NCI-H2029 (cell line): Measurements from ENCODE around the gene RFNG.
"Not testable (repeated sequence)": the region's sequence is repeated elsewhere in the genome, so short reads cannot be mapped to it uniquely, and the experiment has no call there.

Experiments
- DNase-seq: peaks from one replicate; lab custom pipeline; 2025; lab: John Stamatoyannopoulos, UW

The RFNG gene

DNA sequence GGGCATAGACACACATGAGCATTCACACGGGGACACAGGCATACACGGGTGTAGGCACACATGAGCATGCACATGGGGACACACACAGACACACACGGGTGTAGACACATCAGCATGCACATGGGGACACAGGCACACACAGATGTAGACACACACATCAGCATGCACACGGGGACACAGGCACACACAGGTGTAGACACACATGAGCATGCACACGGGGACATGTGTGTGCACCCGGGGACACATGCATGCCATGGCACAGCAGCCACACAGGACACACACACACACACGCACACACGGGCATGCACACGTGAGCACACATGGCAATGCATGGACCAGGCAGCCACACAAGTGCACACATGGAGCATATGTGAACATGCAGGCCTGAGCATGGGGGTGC is 9.0 kb downstream of the RFNG start:
- DNase-seq, result no peak

DNA sequence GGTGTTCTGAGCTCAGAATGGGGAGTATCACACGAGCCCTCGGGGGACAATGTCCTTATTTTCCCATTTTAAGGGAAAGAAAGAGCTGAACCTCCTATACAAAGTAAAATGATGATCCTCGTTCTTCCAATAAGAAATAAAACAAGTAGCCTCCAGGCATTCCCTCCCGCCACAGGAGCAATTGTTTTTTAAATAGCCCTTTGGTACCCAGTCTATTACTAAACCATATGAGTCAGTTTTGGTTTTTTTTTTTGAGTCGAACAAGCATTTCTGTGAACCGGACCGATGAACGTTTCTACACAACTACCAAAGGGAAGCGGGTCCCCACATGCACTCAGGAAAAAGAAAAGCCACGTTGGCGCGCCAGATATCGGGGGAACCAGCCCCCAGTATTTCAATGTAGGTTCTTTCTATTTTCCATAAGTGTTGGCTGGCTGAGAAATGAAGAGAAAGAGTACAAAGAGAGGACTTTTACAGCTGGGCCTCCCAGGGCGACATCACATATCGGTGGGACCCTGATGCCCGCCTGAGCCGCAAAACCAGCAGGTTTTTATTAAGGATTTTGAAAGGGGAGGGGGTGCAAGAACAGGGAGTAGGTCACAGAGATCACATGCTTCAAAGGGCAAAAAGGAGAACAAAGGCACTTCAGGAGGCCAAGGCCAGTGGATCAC is 10.3 kb downstream of the RFNG start:
- no peak for DNase-seq

DNA sequence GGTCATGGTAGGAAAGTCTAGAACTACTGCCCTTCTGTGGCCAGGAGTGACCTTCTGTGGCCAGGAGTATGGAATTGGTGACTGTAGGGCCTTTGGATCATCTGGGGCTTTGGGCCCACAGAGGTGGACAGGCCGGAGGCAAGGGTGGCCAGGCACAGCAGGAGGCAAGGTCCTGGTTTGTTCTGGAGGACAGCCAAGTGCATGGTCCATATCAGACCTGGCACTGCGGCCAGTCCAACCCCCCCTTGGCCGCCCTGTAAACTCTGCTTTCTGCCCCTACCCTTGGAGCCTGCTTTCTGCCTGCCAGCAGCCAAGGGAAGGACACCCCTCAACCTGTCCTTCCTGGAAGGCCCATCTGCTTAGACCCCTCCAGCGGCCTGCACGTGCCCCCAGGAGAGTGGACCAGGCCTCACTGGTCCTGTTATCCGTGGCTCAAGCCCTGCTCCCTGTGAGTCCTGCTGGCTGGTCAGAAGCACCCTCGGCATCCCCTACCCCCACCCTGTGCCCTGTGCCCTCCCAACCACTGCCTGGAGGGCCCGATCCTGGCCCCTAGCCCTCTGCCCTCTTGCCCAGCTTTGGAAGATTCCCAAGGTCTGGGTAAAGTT is 11.8 kb downstream of the RFNG start:
- DNase-seq, result no peak

DNA sequence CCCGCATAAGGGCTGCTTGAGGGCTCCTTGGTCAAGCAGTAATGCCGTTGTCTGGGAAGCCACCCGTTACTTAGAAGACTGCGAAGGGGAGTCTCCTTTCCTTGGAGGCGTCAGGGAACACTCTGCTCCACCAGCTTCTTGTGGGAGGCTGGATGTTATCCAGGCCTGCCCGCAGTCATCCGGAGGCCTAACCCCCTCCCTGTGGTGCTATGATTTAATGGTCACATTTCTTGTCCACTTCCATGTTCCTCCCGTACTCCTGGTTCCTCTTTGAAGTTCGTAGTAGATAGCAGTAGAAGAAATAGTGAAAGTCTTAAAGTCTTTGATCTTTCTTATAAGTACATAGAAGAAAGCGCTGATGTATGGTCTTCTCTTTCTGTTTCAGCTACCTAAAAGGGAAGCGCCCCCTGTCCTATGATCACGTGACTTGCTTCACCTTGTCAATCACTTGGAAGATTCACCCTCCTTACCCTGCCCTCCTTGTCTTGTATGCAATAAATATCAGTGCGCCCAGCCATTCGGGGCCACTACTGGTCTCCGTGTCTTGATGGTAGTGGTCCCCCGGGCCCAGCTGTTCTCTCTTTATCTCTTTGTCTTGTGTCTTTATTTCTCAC is 12.7 kb downstream of the RFNG start:
- DNase-seq, result not testable (repeated sequence)

DNA sequence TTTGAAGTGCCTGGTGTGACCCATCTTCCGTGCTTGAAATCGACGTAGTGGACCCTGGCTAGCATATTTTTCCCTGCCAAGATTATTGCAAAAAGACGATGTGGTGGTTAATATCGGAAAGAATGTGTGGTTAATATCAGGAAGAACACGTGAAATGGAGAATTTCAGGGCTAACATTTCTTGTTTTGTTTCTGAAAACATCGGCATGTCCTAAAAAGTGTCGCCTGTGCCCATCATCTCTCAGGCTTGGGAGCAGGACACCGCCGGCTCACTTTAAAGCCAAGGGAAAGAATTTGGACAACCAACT is 13.8 kb downstream of the RFNG start:
- DNase-seq, result no peak

DNA sequence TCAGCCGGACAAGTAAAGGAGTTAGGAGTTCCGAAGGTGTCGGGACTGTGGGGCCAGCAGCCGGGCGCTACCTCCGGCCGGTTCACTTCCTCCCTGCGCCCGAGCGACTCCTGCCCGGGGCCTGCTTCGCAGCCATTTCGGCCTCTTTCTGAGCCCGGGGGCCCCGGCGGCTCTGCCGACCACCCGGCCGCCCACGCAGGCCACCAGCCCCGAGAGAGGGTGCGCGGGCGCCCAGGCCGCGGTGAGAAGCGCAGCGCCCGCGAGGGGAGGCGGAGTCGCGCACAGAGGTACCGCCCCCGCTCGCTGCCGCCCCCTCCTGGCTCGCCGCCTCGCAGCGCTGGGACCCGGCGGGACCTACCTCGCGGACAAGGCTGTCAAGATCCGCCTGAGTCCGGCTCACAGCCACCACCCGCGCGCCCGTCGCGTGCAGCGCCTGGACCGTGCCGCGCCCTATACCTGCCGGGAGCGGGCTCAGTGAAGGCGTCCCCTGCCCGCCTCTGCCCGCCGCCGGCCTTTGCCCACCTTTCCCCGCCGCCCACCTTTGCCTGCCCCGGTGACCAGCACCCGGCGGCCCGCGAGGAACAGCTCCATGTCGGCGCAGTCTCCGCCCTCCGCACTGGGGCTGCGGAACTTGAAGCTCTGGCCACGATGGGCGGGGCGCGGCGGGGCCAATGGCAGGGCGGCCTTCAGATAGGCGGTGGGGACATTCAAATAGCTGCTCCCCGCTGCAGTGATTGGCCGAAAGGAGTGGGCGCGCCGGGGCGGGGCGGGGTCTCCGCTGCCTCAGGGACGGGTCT is 14.3 kb downstream of the RFNG start, which contains the start of gene DCXR:
Gene DCXR, minus strand, starts transcription at position 606 of the 797 bp plus-strand sequence. Its CDS starts 15 bp downstream, at position 591.
- peak; percentile 88 for DNase-seq

DNA sequence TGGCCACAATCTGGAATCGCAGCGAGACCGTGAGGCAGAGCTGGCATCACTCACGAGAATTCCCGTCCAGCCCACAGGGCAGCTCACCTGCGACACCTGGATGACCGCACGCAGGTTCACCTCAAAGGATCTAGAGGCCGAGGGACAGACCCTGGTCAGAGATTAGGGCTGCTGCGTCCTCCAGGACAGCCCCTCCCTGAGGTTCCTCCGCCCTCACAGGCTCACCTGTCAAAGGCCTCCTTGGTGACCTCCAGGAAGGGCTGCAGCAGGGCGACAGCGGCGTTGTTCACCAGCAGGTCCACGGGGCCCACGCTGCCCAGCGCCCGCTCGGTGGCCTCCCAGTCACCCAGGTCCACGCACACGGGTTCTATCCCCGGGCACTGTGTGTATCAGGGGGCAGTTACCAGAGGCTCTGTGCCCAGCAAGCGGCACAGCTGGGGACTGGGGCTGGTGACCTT is 14.9 kb downstream of the RFNG start:
- no peak for DNase-seq

DNA sequence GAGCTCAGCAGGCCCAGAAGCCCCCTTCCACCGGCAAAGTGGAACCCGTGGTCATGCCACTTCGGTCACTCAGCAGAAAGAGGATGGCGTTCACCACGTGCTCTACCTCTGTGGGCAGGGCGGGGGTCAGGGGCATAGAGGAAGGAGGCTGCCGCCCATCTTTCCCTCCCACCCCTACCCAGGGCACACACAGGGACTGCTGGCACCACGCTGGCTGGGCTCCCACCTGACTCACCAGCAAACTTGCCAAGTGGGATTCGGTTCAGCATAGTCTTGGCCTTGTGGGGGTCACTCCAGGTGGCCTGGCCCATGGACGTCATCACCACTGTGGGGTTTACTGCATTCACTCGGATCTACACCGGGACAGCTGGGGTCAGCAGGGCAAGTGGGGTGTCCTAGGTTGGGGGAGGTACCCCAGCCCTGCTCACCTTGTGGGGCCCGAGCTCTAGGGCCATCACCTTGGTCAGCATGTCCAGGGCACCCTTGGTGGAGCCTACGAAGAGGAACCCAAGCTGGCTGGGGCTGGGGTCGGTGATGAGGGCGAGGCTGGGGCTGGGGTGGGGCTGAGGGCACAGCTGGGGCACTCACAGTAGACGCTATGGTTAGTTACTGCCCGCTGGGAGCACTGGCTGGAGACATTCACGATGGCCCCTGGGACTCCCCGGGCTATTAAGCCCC is 15.5 kb downstream of the RFNG start:
- DNase-seq, result no peak

DNA sequence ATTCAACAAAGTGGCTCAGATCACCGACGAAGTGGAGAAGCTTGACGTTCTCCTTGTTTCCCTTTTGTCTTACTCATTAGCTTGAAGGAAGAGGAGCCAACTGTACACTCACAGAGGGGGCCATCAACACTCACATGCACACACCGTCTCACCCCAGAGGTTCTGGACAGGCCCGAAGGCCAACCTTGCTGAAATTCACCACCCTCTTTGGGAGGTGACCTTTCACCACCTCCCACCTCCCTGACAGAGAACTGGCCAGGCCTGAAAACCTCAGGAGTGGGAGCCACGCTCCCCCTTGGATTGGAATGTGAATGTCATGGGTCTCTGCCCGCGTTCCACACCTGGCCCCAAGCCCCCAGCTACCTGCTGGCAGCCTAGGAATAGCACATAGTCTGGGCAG is 16.1 kb downstream of the RFNG start:
- no peak for DNase-seq

DNA sequence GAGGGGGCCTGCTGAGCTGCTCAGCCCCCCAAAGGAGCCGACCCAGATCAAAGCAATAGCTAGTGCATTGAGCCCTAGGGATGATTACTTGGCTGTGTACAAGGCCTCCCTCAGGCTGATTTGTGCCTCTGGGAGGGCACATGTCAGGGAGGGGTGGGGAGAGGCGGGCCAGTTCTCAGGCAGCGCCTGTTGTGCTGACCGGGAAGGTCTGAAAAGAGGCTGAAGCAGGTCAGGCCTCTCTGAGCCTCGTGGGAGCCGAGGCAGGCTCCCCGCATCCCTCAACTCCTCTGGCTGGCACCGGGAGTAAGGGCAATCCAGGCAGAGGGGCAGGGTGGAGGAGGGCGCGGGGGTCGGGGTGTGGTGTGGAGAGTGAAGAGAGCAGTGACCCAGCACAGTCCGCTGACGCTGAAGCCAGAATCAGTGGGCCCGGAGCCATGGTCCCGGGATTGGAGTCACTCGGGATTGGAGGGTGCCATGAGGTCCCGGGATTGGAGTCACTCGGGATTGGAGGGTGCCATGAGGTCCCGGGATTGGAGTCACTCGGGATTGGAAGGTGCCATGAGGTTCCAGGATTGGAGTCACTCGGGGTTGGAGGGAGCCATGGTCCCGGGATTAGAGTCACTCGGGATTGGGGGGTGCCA is 17.1 kb downstream of the RFNG start:
- no peak for DNase-seq

DNA sequence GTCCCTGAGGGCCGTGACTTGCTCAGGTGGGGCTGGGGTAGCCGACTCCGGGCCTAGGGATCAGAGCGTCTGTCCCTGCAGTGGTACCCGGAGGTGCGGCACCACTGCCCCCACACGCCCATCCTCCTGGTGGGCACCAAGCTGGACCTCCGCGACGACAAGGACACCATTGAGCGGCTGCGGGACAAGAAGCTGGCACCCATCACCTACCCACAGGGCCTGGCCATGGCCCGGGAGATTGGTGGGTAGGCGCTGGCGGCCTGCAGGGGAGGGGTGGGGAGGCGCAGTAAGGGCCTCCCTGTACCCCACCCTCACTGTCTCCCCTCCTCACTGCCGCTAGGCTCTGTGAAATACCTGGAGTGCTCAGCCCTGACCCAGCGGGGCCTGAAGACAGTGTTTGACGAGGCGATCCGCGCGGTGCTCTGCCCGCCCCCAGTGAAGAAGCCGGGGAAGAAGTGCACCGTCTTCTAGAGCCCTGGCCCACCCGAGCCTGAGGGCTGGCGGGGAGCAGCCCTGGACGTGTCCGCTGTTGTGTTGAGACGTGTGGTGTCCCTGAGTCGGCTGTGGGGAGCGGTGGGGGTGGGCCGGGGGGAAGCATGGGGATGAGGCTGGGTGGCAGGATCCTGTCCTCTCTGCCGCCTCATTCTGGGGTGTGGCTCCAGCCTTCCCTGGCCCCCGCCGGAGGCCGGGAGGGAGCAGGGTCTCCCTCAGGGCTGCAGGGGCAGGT is 18.1 kb downstream of the RFNG start:
- DNase-seq, result no peak

DNA sequence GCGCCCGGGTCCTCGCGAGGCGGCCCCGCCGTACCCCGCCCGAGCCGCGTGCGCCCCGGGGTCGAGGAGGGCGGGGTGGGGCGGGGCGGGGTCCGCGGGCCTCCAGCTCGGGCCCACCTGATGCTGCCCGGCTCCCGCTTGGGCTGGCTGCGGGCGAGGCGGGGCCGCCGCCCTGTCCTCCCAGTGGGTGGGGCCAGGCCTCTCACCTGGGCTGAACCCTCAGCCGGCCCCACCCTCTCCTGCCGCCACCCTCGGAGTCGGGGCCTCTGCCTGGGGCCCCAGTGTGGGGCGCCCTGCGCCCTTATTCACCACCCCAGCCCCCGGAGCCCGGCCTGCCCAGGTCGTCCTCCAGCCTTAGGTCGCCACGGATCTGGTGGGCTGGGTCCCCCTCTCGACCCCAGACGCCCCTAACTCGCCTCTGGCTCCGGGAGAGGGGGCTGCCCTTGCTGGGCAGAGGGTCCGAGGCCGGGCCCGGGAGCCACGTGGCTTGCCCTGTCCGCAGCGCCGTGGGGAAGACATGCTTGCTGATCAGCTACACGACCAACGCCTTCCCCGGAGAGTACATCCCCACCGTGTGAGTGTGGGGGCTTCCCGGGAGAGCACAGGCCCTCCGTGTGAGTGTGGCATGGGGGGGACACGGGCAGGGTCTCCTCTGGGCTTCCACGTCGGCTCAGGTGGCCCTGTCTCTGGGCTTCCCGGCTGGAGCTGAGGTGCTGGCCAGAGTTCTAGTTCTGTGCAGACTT is 19.6 kb downstream of the RFNG start:
- DNase-seq, result peak; percentile 14

DNA sequence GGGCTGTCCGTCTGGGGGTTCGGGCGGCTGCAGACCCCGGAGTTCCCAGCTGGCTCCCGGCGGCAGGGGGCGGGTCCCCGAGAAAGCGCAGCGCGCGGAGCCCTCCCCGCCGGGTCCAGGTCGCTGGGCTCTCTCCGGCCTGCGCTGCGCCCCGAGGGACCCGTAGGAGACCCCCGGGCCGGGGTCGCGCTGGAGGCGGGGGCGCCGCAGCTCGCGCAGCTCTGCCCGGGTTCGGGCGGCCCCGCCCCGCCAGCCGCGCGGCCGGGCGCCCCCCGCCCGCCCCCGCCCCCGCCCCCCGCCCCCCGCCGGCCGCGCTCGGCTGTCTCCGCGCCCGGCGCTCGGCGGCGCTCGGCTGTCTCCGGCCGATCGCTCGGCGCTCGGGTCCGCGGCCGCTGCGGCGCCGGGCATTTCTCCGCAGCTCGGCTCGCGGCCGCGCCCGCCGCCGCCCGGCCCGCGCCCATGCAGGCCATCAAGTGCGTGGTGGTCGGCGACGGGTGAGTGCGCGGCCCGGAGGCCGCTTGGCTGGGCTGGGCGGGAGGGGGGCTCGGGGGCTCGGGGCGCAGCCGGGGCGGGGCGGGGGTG is 20.2 kb downstream of the RFNG start, which contains the start of gene RAC3:
Gene RAC3, plus strand, starts transcription at position 376 of the 582 bp plus-strand sequence. Its CDS starts 84 bp downstream, at position 460.
- no peak for DNase-seq

DNA sequence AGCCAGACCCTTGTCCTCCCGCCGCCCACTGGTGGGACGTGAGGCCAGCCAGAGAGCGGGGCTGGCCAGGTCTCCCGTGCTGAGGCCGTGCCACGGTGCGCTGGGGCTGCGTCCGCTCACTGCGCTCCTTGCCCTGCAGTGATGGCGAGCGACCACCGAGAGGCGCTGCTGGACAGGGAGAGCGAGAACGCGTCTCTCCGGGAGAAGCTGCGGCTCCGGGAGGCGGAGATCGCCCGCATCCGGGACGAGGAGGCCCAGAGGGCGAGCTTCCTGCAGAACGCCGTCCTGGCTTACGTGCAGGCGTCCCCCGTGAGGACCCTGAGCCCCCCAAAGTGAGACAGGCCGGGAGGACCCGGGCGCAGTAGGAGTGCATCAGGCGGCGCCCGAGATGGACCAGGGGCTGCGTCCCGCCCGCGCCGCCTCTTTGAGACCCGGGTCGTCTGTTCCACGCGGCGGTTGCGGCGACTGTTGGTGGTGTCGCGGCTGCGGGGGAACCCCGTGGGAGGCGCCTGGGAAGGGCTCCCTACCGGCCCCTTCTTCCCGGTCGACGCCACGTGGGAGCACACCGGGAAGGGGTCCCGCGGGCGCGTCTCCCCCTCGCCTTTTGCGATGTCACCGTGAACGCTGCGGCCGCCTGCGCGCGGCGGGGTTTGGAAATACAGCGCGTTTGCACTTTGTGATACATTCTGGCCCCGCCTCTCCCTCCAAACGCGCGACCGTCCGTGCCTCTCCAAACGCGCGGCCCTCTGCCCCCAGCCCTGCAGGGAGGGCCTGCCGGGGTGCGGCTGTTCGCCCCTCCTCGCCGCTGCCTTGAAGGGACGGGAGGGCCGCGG is 20.9 kb downstream of the RFNG start:
- DNase-seq, result peak; percentile 60

DNA sequence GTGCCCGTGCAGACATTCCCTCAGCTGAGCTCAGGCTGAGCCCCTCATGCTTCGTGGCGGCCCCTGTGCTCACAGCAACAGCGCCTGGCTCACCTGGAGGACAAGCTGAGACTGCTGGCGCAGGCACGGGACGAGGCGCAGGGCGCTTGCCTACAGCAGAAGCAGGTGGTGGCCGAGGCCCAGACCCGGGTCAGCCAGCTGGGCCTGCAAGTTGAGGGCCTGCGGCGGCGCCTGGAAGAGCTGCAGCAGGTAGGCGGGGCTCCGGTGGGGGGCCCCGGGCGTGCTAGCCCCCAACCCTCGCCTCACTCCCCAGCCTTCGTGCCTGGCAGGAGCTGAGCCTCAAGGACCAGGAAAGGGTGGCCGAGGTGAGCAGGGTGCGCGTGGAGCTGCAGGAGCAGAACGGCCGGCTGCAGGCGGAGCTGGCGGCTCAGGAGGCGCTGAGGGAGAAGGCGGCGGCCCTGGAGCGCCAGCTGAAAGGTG is 21.6 kb downstream of the RFNG start:
- no peak for DNase-seq

DNA sequence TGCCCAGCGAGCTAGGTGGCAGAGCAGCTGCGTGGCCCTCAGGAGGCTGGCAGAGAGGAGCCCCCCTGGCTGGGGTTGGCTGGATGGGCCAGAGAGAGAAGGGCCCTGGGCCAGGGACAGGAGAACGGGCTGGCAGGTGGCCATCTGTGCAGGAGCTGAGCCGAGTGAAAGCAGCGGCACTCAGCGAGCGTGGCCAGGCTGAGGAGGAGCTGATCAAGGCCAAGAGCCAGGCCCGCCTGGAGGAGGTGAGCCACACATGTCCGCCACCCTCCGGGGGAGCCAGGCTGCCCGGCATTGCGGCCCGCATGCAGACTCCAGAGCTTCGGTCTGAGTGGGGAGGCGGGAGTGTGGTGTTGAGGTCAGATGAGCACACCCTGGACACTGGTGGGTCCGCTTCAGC is 22.2 kb downstream of the RFNG start:
- DNase-seq, result no peak

DNA sequence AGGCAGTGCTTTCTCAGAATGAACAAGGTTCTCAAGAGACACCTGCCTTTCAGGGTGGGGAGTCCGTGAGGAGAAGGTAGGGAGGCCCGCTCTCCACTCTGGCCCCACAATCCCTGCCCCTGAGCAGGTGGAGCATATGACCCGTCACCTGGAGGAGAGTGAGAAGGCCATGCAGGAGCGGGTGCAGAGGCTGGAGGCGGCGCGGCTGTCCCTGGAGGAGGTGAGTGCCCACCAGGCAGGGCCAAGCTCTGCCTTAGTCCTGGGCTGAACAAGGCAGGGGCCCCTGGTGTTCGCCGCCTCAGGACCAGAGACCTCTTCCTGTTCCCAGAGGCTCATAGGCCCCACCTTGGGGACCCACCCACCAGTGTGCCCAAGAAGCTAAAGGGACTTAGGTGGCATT is 22.6 kb downstream of the RFNG start:
- no peak for DNase-seq

DNA sequence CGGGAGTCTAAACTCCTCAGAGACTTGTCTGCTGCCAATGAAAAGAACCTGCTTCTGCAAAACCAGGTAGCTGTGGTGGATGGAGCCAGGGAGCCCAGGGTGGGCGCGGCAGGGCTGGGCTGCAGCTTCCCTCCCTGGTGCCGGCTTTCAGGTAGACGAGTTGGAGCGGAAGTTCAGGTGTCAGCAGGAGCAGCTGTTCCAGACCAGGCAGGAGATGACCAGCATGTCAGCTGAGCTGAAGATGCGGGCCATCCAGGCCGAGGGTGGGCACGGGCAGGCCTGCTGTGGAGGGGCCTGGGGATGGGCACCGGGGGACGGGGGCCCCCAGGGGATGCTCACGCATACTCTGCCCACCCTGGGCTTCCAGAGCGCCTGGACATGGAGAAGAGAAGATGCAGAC is 23.4 kb downstream of the RFNG start:
- DNase-seq, result no peak
